ENCODE data around the gene PFDN6.

PFDN6 gene

DNA sequence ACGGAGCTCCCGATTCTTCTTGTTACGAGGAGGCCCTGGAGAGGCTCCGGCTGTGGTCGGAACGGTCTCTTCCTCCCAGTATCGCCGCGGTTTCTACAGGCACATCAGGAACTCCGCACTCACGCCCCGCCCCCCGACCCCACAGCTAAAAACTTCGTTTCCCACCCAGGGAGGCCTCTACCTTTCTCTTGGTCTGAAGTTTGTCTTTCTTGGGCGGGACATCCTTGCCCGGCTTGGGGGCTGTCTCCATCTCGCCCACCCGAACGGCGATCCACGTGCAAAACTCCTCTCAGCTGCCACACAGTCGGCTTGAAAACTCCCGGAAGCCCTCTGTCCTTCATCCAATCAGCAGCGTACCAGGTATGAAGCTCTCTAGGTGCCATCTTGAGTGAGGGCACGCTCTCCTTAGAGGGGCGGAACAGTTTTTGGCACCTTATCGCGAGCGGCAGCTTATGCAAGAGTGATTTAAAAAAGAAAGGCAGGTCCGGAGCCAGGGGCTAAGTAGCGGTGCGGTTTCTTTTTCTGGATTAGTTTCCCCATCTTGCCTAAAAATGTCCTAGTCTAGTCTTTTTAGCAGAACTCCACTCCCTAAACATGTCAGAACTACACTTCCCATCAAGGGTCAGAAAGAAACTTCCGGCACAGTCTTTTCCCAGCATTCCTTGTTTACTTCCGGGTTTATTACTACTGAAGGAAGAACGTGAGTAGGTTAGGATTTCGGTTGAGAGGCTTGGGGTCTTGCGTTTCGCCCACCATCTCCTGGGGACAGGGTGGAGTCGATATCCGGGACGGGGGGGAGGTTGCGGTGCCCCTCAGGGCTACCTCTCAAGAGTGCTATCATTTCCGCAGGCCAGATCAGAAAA is at the start of gene PFDN6, which contains the start of gene WDR46:
Gene PFDN6, plus strand, starts transcription at position 681 of the 863 bp plus-strand sequence. CDS start 256 bp downstream, outside the sequence.
Gene WDR46, minus strand, starts transcription at position 319 of the 863 bp plus-strand sequence. Its CDS starts 69 bp downstream, at position 250.
- peak; percentile 94 for DNase-seq (ENCODE audit: low spot score)
- in situ Hi-C loops (cut with MboI; ENCODE audit: low sequenced_read_pairs, unreplicated experiment): no loop called here
- TF ChIP-seq, protein P1, sequence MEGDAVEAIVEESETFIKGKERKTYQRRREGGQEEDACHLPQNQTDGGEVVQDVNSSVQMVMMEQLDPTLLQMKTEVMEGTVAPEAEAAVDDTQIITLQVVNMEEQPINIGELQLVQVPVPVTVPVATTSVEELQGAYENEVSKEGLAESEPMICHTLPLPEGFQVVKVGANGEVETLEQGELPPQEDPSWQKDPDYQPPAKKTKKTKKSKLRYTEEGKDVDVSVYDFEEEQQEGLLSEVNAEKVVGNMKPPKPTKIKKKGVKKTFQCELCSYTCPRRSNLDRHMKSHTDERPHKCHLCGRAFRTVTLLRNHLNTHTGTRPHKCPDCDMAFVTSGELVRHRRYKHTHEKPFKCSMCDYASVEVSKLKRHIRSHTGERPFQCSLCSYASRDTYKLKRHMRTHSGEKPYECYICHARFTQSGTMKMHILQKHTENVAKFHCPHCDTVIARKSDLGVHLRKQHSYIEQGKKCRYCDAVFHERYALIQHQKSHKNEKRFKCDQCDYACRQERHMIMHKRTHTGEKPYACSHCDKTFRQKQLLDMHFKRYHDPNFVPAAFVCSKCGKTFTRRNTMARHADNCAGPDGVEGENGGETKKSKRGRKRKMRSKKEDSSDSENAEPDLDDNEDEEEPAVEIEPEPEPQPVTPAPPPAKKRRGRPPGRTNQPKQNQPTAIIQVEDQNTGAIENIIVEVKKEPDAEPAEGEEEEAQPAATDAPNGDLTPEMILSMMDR (IDR thresholded peaks at IDR 0.05; ENCODE audit: borderline replicate concordance, control extremely low read depth, extremely low read depth, insufficient read depth, missing control alignments): no peak

DNA sequence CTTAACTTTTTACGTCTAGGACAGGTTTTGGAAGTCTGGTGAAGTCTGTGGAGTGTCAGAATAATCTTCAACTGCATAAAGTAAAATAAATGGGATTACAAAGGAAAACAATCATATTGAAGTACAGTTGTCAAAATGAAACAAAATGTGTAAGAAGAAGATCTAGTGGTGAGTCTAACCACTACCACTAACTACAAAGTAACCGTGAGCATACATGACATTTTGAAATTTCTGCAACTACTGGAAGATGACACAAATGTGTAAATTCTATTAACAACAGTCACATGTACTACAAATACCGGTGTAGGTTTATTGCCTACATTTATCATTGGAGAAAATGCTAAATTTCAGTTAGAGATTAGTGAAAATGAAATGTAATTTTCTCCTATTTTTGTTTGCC is 47.4 kb upstream of the PFDN6 start:
- TF ChIP-seq, protein P1 (IDR thresholded peaks at IDR 0.05; ENCODE audit: borderline replicate concordance, control extremely low read depth, extremely low read depth, insufficient read depth, missing control alignments): no peak
- DNase-seq (ENCODE audit: low spot score): no peak
- in situ Hi-C loops (cut with MboI; ENCODE audit: low sequenced_read_pairs, unreplicated experiment): loop anchor here (25.0 kb wide), 1 partner anchor 230 kb away; the partner anchor contains the start of gene HLA-DOA

DNA sequence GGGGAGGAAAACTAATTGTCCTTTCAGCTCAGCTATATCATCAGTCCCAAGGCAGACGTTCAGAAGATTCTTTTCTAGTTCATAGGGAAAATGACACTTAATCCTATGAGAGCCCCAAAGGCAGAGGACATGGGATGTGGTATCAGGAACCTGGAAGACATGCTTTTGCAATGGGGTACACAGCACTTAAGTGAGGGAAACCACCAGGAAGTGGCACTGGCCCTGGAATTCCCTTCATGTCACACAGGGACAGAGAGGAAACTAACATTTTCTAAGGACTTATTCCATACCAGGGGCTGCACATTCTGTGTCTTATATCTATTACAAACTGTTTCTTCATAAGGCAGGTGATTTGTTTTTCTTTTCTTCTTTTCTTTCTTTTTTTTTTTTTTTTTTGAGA is 45.9 kb upstream of the PFDN6 start:
- TF ChIP-seq, protein P1 (IDR thresholded peaks at IDR 0.05; ENCODE audit: borderline replicate concordance, control extremely low read depth, extremely low read depth, insufficient read depth, missing control alignments): no peak
- no peak for DNase-seq (ENCODE audit: low spot score)
- in situ Hi-C loops (cut with MboI; ENCODE audit: low sequenced_read_pairs, unreplicated experiment): loop anchor here (25.0 kb wide), 1 partner anchor 231 kb away; the partner anchor contains the start of gene HLA-DOA

DNA sequence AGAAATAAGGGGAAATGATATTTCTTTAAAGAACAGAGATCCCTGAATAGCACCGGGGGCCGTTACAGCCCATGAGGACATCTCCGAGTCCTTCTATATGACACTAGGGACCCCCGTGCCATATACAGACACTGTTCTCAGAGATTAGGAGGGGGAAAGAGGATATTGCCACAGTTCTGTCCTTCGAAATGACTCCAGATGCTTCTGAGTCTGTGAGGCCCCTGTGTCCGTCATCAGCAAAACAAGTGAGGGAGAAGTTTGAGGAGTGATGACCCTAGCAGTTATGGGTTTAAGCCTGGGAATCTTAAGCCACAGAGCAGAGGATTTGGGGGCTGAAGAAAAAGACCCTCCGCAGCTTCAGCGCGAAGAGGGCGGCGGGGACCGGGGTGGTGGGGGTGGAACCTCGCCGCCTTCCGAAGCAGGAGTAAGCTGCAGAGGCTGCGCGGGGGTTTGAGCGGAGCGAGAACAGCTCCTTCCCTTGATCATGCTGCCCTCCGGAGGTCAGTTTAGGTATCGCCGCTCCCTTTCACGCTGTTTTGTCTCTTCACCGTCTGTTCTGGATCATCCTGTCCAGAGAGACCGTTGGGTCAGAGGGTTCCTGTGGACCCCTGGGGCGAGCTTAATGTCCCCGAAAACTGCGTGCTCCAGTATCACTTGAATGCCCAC is 41.3 kb upstream of the PFDN6 start:
- in situ Hi-C loops (cut with MboI; ENCODE audit: low sequenced_read_pairs, unreplicated experiment): loop anchor here (25.0 kb wide), 1 partner anchor 236 kb away; the partner anchor contains the start of gene HLA-DOA
- TF ChIP-seq, protein P1 (IDR thresholded peaks at IDR 0.05; ENCODE audit: borderline replicate concordance, control extremely low read depth, extremely low read depth, insufficient read depth, missing control alignments): peak; percentile 93
- peak; percentile 84 for DNase-seq (ENCODE audit: low spot score)

DNA sequence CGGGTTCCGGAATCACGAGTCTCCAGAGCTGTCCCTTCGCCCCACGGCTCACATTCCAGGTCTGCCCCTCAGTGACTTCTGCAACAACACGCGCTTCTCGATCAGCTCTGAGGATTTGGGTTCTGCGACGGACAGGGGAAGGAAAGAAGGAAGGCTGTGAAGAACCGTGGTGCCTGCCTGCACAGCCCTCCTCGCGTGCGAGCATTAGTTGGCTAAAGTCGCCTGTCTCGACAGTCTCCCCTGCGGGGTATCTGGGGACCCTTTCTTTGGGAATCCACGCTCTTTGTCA is 40.8 kb upstream of the PFDN6 start:
- TF ChIP-seq, protein P1 (IDR thresholded peaks at IDR 0.05; ENCODE audit: borderline replicate concordance, control extremely low read depth, extremely low read depth, insufficient read depth, missing control alignments): no peak
- in situ Hi-C loops (cut with MboI; ENCODE audit: low sequenced_read_pairs, unreplicated experiment): loop anchor here (25.0 kb wide), 1 partner anchor 236 kb away; the partner anchor contains the start of gene HLA-DOA
- DNase-seq (ENCODE audit: low spot score): peak; percentile 30

DNA sequence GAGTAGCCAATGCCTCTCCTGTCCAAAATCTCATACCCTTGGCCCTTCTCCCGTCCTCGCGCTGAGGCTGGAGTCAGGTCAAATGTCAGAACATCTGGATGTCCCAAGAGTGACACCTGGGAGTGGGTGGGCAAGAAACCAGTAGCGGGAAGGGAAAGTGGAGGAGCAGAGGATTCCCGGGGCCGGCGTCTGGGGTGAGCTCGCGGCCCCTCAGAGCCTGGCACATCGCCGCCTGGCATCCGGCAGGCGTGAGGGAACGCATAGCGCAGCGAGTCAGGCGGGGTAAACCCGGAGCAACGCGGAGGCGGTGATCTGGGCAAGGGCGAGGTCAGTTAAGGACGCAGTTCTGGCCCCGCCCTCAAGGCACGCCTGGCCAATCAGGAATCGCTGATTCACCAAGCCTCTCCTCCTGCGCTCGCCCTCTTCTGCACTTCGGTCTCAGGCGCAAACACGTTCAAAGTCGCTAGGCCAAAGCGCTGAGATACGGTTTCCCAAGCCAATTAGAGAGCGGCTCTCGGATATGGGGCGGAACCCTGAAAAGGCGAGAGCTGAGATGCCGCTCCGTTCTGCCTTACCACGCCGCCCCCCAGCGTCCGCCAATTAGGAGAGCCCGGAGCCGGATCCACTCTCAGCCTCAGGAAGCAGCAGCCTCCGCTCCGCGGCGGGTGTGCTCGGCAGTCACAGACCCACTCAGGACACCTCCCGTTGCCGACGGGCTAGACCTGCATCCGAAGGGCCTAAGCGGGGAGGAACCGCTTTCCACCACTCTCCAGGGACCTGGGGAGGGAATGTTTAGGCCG is 40.3 kb upstream of the PFDN6 start:
- TF ChIP-seq, protein P1 (IDR thresholded peaks at IDR 0.05; ENCODE audit: borderline replicate concordance, control extremely low read depth, extremely low read depth, insufficient read depth, missing control alignments): peak; percentile 2

More for the DNA sequence above, 40.3 kb upstream of the PFDN6 start:
- DNase-seq (ENCODE audit: low spot score): peak; percentile 93
- in situ Hi-C loops (cut with MboI; ENCODE audit: low sequenced_read_pairs, unreplicated experiment): loop anchor here (25.0 kb wide), 1 partner anchor 237 kb away; the partner anchor contains the start of gene HLA-DOA

Data from GM13976 (cell line).